Hematopoietic multipotent progenitor cell treated with erythropoietin and hydrocortisone succinate and interleukin-3 and kit ligand, for 8 days (in vitro differentiated cells): ENCODE measurements around the gene TTC9C.
A peak's percentile ranks its signal among the peaks of the same experiment; 100 is the strongest.
"Not testable (repeated sequence)": the region's sequence is repeated elsewhere in the genome, so short reads cannot be mapped to it uniquely, and the experiment has no call there.

Source experiments
- DNase-seq: peaks from one replicate; pipeline ENCODE4 v3.0.0-alpha.2; 2015

Gene TTC9C

GRCh38 chr11:62710001-62710345, 18.3 kb upstream of the TTC9C start:
- peak; percentile 49 for DNase-seq

- DNase-seq, result no peak
These were observed 15.9 kb upstream of the TTC9C start for GRCh38 chr11:62712276-62712812.

- DNase-seq, result no peak
These were observed 15.4 kb upstream of the TTC9C start for GRCh38 chr11:62712861-62713260.

GRCh38 chr11:62713343-62713742, 14.9 kb upstream of the TTC9C start:
- no peak for DNase-seq

- no peak for DNase-seq
These were observed 12.8 kb upstream of the TTC9C start for GRCh38 chr11:62715150-62716130.

GRCh38 chr11:62716206-62716605, 12.1 kb upstream of the TTC9C start:
- no peak for DNase-seq

- DNase-seq, result no peak
These were observed 11.5 kb upstream of the TTC9C start for GRCh38 chr11:62716816-62717215.

- no peak for DNase-seq
These were observed 8.8 kb upstream of the TTC9C start for GRCh38 chr11:62719302-62719978.

- peak; percentile 36 for DNase-seq
These were observed 6.3 kb upstream of the TTC9C start for GRCh38 chr11:62721994-62722393.

GRCh38 chr11:62724171-62724570, 4.1 kb upstream of the TTC9C start:
- no peak for DNase-seq

- no peak for DNase-seq
These were observed 2.6 kb upstream of the TTC9C start for GRCh38 chr11:62725646-62726045.

GRCh38 chr11:62726156-62726914, 2.0 kb upstream of the TTC9C start:
- DNase-seq, result no peak

- DNase-seq, result peak; percentile 58
These were observed 1.4 kb upstream of the TTC9C start for GRCh38 chr11:62726915-62727164.

- peak; percentile 99 for DNase-seq
These were observed 968 bp upstream of the TTC9C start, which contains the start of gene HNRNPUL2 for GRCh38 chr11:62727165-62727871. TSS of gene HNRNPUL2 (minus strand) at chr11:62727457. CDS start at chr11:62727156, 301 bp downstream.

GRCh38 chr11:62727872-62728170, 465 bp upstream of the TTC9C start:
- peak; percentile 99 for DNase-seq

- not testable (repeated sequence) for DNase-seq
These were observed 1.8 kb downstream of the TTC9C start for GRCh38 chr11:62730076-62730475.

GRCh38 chr11:62732830-62733229, 4.5 kb downstream of the TTC9C start:
- DNase-seq, result peak; percentile 69

- no peak for DNase-seq
These were observed 8.9 kb downstream of the TTC9C start for GRCh38 chr11:62737196-62737595.

GRCh38 chr11:62747475-62748160, 19.3 kb downstream of the TTC9C start:
- no peak for DNase-seq

- DNase-seq, result not testable (repeated sequence)
These were observed 21.6 kb downstream of the TTC9C start for GRCh38 chr11:62749931-62750330.

GRCh38 chr11:62752177-62752785, 24.0 kb downstream of the TTC9C start:
- DNase-seq, result no peak
